Activated CD4-positive, alpha-beta T cell treated with anti-CD3 and anti-CD28 coated beads, Interleukin-2, amount 50 U/mL, for 48 hours (primary cell): Measurements from ENCODE around the gene UGGT2.
"Not testable (repeated sequence)": the region's sequence is repeated elsewhere in the genome, so short reads cannot be mapped to it uniquely, and the experiment has no call there.

ENCODE experiments used
- DNase-seq, 2 experiments: peaks; one replicate each; pipeline ENCODE4 v3.0.0-alpha.2; 2020

The UGGT2 gene

DNA sequence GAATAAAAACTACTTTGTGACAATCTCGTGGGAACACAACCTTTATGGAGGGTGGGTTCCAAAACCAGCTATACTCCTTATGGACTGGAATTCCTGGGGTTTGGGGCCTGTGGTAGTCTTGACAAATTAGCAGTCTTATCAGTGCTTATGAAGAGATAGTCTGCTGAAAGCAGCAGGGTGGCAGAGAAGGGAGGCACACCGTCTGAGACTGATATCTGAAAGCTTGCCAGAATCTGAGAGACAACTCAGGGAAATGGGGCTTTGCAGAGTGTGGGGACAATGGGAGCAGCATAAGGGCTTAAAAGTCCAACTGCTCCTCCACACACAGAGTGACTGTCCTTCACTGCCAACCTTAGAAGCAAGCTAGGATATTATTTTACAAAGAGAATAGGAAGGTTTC is 95.9 kb downstream of the UGGT2 start:
- no peak for DNase-seq

DNA sequence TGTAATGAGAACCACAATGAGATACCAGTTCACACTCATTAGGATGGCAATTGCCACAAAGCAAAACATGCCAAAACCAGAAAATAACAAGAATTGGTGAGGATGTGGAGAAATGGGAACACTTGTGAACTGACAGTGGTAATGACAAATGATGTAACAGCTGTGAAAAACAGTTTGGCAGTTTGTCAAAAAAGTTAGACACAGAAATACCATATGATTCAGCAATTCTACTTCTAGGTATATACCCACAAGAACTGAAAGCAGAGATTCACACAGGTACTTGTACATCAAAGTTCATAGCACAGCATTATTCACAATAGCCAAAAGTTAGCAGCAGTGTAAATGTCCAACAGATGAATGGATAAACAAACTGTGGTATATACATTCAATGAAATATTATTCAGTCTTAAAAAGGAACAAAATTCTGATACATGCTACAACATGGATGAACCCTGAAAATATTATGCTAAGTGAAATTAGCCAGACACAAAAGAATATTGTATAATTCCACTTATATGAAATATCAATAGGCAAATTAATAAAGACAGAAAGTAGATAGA is 96.5 kb downstream of the UGGT2 start:
- no peak for DNase-seq

DNA sequence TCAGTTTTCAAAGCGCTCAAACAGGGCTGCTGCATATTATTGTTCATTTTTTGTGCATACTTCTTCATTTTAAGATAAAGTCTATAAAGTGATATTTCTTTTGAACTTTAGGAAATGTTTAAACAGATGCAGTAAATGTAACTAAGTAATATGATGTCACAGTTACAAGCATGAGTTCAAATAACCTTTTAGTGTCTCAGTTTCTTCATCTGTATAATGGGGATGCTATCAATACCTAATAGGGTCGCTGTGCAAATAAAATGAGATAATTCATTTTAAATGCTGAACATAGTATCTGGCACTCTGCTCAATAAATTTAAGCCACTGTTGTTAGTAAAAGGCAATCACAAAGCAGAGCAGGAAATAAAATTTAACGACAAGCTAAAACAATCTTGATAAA is 97.5 kb downstream of the UGGT2 start:
- no peak for DNase-seq

DNA sequence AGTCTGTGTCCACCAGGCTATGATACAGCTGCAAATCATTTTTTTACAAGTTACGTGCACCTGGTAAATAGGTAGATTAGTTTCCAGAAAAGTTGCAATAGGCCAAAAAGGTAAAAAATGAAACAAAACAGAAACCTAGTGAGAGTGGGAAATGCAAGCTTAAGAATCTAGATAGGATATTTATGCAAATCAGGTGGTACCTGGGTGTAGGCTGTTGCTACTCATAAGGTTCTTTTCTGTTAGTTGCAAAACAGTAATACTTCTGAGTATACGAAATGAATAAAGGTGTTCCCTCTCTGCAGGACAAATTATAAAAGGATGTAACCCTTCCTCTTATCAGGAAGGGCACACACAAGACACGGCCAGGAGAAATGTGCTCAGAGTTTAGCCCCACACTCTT is 97.9 kb downstream of the UGGT2 start:
- DNase-seq = no peak

- no peak for DNase-seq
These were observed 98.9 kb downstream of the UGGT2 start for GRCh38 chr13:95954266-95954665.

DNA sequence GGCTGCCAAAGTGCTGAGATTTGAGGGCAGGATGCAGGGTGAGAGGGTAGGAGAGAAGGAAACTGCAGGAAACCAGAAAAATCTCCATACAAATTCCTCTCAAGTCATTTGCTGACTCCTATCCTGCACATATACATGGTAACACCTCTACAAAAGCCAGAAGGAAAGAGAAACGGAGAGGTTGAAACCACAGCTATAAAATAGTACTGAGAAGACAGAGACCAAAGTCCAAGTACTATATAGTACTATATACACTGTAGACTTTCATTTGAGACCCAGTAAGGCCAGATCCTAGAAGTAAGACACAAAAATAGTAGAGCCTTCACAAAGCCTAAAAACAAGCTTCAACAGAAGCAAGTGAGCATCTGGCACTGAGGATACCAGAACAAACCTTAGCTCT is 103.1 kb downstream of the UGGT2 start:
- no peak for DNase-seq

GRCh38 chr13:95948656-95949055 is 104.5 kb downstream of the UGGT2 start:
- no peak for DNase-seq

GRCh38 chr13:95937714-95938320 is 115.4 kb downstream of the UGGT2 start:
- DNase-seq = no peak

DNA sequence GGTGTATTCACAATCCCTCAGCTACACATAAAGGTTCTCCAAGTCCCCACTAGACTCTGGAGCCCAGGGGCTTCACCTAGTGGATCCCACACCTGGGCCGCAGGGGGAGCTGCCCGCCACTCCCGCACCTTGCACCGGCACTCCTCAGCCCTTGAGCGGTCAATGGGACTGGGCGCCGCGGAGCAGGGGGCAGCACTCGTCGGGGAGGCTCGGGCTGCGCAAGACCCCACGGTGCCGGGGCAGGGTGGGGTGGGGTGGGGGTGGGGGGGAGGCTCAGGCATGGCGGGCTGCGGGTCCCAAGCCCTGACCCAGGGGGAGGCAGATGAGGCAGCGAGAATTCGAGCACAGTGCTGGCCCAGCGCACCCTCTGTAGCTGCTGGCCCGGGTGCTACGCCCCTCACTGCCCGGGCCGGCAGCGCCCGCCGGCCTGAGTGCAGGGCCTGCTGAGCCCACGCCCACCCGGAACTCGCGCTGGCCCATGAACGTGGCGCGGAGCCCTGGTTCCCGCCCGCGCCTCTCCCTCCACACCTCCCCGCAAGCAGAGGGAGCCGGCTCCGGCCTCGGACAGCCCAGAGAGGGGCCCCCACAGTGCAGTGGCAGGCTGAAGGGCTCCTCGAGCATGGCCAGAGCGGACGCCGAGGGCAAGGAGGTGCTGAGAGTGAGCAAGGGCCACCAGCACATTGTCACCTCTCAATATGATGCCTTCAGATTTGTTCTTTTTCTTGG is 121.7 kb downstream of the UGGT2 start:
- no peak for DNase-seq

GRCh38 chr13:95929430-95929829 is 123.8 kb downstream of the UGGT2 start:
- no peak for DNase-seq

DNA sequence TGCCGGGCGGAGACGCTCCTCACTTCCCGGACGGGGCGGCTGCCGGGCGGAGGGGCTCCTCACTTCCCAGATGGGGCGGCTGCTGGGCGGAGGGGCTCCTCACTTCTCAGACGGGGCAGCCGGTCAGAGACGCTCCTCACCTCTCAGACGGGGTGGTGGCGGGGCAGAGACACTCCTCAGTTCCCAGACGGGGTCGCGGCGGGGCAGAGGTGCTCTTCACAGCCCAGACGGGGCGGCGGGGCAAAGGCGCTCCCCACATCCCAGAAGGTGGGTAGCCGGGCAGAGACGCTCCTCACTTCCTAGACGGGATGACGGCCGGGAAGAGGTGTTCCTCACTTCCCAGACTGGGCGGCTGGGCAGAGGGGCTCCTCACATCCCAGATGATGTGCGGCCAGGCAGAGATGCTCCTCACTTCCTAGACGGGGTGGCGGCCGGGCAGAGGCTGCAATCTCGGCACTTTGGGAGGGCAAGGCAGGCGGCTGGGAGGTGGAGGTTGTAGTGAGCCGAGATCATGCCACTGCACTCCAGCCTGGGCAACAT is 124.8 kb downstream of the UGGT2 start:
- not testable (repeated sequence) for DNase-seq

DNA sequence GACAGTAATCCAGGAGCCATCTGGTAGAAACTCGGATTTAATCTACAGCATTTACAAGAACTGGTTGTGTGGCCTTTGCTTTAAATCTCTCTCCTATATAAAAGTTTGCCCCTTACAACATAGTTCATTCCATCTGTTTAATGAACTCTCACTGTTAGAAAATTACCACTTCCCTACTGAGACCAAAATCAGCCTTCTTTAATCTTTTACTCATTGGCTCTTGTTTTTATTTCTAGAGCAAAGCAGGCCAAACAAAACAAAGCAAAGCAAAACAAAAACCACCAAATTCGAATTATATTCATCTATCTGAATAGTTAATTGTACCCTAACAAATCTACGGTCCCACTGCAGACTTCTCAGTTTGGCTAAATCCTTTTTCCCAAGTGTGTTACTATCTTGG is 127.0 kb downstream of the UGGT2 start:
- no peak for DNase-seq

DNA sequence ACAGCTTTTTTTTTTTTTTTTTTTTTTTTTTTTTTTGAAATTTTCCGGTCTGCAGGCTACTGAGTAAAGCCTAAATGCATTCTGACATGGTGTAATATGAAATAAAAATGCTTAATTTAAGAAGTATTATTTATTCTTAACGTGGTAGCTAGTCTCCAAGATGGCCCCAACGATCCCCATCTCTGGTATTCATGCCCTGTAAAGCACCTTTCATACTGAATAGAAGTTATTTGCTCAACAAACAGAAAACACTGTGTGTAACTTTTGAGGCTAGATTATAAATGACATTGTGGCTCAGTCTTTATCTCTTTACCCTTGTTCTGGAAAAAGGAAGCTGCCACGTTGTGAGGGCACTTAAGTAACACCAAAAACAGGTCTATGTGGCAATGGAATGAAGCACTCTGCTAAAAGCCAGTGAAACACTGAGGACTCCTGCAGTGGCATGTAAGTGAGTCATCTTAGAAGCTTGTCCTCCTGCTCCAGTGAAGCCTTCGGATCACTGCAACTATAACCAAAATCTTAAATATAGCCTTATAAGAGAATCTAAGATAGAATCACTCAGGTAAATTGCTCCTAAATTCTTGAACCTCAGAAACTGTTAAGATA is 128.7 kb downstream of the UGGT2 start:
- DNase-seq = no peak

GRCh38 chr13:95921485-95921884 is 131.7 kb downstream of the UGGT2 start:
- no peak for DNase-seq

DNA sequence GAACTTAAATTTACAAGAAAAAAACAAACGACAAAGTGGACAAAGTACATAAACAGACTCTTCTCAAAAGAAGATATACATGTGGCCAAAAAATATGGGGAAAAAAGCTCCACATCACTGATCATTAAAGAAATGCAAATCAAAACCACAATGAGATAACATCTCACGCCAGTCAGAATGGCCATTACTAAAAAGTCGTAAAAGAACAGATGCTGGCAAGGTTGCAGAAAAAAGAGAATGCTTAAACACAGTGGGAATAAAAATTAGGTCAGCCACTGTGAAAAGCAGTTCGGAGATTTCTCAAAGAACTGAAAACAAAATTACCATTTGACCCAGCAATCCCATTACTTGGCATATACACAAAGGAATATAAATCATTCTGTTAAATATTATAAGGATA is 132.7 kb downstream of the UGGT2 start:
- DNase-seq = no peak

GRCh38 chr13:95918860-95919259 is 134.3 kb downstream of the UGGT2 start:
- DNase-seq = no peak

- no peak for DNase-seq
These were observed 138.2 kb downstream of the UGGT2 start for GRCh38 chr13:95914991-95915501.

DNA sequence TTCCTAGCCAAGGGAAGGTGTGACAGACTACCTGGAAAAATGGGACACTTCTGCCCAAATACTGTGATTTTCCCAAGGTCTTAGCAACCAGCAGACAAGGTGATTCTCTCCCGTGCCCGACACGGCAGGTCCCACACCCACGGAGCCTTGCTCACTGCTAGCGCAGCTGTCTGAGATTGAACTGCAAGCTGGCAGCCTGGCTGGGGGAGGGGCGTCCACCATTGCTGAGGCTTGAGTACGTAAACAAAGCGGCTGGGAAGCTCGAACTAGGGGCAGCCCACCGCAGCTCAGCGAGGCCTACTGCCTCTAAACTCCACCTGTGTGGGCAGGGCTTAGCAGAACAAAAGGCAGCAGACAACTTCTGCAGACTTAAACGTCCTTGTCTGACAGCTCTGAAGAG is 146.2 kb downstream of the UGGT2 start:
- no peak for DNase-seq

DNA sequence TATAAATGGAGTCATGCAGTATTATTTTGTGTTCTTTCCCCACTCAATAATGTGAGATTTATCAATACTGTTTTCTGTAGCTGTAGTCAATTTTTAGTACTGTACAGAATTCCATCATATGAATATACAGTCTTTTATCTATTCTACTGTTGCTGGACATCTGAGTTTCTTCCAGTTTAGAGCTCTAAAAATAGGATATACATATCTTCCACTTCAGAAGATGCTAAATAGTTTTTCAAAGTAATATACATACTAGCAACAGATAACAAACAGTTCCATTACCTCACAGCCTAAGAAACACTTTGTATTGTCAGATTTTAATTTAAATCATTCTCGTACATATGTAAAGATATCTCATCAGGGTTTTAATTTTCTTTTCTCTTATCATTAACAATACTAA is 149.6 kb downstream of the UGGT2 start:
- no peak for DNase-seq

DNA sequence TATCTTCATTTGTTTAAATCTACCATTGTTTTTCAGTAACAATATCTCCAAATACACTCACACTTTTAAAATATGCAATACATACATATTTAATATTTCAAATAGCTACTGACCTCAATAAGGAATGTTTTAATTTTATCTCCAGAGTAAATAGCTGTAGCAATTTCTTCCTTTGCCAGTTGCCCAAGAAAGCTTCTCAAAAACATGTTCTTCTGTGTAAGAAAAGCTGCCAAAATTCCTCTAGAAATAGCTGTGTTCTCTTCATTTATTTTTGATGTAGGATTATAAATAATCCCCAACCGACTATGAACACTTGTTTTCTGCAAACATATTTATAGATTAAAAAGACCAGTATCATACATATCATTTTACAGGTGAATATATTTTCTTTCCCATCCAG is 150.5 kb downstream of the UGGT2 start:
- no peak for DNase-seq

DNA sequence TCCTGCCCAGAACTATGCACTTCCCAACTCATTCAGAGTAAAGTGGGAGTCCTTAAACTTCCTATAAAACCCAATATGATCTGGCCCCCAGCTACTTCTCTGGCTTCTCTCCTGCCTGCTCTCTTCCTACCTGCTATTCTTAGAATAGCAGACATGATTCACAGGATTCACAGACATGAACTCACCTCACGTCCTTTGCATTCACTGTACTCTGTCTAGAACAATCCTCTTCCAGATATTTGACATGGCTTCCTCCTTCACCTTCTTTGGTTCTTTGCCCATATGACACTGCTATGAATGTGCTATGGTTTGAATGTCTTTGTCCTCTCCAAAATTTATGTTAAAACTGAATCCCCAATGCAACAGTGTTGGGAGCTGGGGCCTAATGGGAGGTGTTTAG is 154.9 kb downstream of the UGGT2 start:
- no peak for DNase-seq

DNA sequence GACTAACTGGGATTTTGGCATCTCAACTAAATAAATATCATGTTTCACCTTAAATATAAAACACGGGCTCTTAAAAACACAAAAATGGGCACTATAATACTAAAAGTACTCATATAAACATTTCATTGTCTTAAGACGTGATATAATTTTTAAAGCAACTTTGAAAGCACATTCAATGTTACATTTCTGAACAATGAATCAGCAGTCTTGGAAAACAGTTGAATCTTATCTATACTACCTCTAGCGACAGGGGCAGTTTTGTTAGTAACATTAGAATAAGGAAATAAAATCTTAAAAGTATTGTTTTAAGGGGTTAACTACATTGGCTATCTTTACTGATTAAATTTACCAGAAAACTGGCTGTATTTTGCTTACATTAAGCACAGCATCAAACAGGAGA is 156.9 kb downstream of the UGGT2 start:
- no peak for DNase-seq

DNA sequence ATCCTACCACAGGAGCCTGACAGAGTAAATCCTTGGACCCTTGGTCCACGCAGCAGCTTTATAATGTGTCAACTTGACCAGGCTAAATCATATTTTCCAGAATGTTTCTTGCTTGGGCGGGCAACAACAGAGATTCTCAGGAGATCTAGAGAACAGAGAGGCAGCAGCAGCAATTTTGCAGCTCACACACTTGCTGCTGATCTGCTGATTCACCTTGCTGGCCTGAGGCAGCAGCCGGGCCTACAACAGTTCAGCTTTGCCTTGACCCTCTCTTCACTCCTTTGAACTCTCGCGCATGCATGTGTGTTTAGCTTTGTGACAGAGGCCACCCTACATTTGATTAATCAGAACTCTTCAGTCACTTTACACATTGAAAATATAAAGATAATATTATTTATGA is 159.3 kb downstream of the UGGT2 start:
- no peak for DNase-seq

- no peak for DNase-seq
These were observed 171.1 kb downstream of the UGGT2 start for GRCh38 chr13:95882121-95882520.
